Heart left ventricle (tissue), 13 donors: ENCODE results near the gene DACT1.

ENCODE experiments used
- CTCF ChIP-seq, 12 donors: fragments of 200-600 bp; sonication (generic) in 4 of 12; IDR thresholded peaks; one replicate each; pipeline versions ENCODE4 v1.5.0 to v1.8.0; 2018 to 2022; ENCODE audit warnings: antibody characterized with exemption in 12 of 12, mild to moderate bottlenecking in 5 of 12
- POLR2A ChIP-seq, 2 donors: fragments of 450-650 bp; IDR thresholded peaks; one replicate each; pipeline ENCODE4 v1.6.1; 2017; ENCODE audit warnings: antibody characterized with exemption in 2 of 2, mild to moderate bottlenecking in 2 of 2, moderate library complexity in 2 of 2
- donor health status: ischemic (EF 13 %, LVEDD 7.1; RV severe dilation, severe dysfunction).
- donor health status: DM: no; HTN: yes; CAD: no.
- donor health status: DM: no; HTN: no; CAD: no.
- donor health status: ischemic (EF 25% LVEDD 6.9; RV normal size, moderate dysfunction).
- donor health status: ischemic (EF 25% LVEDD 5.7; RV mildly dilated, moderate dysfunction).
- donor health status: ischemic (EF 35%, LVEDD 5.7; RV mildly dilated, moderate dysfunction).
- donor health status: nonischemic (EF 11% LVEDD 7.7; RV severe dilation, severe dysfunction).
- donor health status: DM: yes; HTN: yes; CAD: no.
- donor health status: PGD.
- donor health status: ischemic (EF 29% LVEDD 5.4; RV normal size, mild dysfunction).
- donor health status: nonischemic (EF 23%, LVEDD 6.1; RV moderate dilation, normal function).

- no peak for TF ChIP-seq POLR2A (IDR thresholded peaks at IDR 0.05)
- TF ChIP-seq CTCF (IDR thresholded peaks at IDR 0.05) = no peak
Observed at GRCh38 chr14:58639198-58639565, 1.4 kb downstream of the DACT1 start.
